Measurements from ENCODE around the gene MMP7.

DNA sequence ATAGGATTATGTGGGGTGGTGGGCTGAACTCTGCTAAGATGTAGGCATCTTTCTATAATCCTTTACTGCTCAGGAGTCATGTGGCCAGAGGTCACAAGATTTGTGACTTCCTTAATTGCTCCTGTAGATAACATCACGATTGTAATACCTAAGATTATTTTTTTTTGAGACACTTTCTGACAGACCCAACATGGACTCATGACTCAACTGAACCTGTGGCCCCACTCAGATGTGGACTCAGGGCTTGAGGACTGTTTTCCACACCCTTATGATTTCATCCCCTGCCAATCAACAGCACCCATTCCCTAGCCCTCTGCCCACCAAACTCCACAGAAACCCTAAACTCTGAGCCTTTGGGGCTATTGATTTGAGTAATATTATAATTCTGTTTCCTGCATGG is 35.6 kb upstream of the MMP7 start:
- no peak for TF ChIP-seq EGR1 (IDR thresholded peaks at IDR 0.05; ENCODE audit: low read depth)
- TF ChIP-seq, protein P1, sequence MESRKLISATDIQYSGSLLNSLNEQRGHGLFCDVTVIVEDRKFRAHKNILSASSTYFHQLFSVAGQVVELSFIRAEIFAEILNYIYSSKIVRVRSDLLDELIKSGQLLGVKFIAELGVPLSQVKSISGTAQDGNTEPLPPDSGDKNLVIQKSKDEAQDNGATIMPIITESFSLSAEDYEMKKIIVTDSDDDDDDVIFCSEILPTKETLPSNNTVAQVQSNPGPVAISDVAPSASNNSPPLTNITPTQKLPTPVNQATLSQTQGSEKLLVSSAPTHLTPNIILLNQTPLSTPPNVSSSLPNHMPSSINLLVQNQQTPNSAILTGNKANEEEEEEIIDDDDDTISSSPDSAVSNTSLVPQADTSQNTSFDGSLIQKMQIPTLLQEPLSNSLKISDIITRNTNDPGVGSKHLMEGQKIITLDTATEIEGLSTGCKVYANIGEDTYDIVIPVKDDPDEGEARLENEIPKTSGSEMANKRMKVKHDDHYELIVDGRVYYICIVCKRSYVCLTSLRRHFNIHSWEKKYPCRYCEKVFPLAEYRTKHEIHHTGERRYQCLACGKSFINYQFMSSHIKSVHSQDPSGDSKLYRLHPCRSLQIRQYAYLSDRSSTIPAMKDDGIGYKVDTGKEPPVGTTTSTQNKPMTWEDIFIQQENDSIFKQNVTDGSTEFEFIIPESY (IDR thresholded peaks at IDR 0.05; ENCODE audit: extremely low read depth, insufficient replicate concordance, low read length), result no peak
- TF ChIP-seq SP1 (IDR thresholded peaks at IDR 0.05; ENCODE audit: low read depth), result no peak
